Caco-2 (cell line): ENCODE data around the gene STK17A. TPM values are rescaled to one million over a fixed set of nuclear protein-coding genes. Genes with fewer than 3 reads are reported as not detected.

Source experiments
- BruUV-seq: library from RNA; stranded (reverse); fragments of 400-500 nt; replicated peaks from 2 replicates; lab custom pipeline; 2021; lab: Mats Ljungman, UMichigan
- CTCF ChIA-PET: fragments of 300-600 bp; sonication (Branson Sonifier 250); formaldehyde crosslinking; loops from one replicate; lab custom pipeline; 2022; ENCODE audit warnings: antibody characterized with exemption; lab: Charles Lee
- POLR2A ChIA-PET: fragments of 300-600 bp; sonication (Branson Sonifier 250); formaldehyde crosslinking; loops from one replicate; lab custom pipeline; 2022; ENCODE audit warnings: antibody characterized with exemption; lab: Charles Lee
- DNase-seq, 2 experiments: peaks; one replicate each; pipeline versions ENCODE4 v3.0.0 to v3.0.0-alpha.2; 2020 to 2022
- H3K27me3 ChIP-seq: replicated peaks from 2 replicates; pipeline ENCODE4 v1.6.0; 2011; ENCODE audit warnings: low read length; ENCODE audit not compliant: control insufficient read depth, insufficient read depth
- H3K36me3 ChIP-seq: 2 replicates; pipeline ENCODE4 v1.5.1; 2011; ENCODE audit warnings: low read length; ENCODE audit not compliant: control insufficient read depth, insufficient read depth
- H3K4me1 ChIP-seq: fragments of 250-450 bp; sonication (Bioruptor Pico); 2 replicates; pipeline ENCODE4 v1.5.1; 2020; ENCODE audit warnings: mild to moderate bottlenecking
- H3K4me3 ChIP-seq: 2 replicates; pipeline ENCODE4 v1.5.1; 2011; ENCODE audit warnings: low read depth, mild to moderate bottlenecking, control low read depth, low read length
- H3K9me3 ChIP-seq: fragments of 250-450 bp; sonication (Bioruptor Pico); 2 replicates; pipeline ENCODE4 v1.5.1; 2020; ENCODE audit warnings: mild to moderate bottlenecking, moderate library complexity
- H3K27ac Mint-ChIP-seq: one replicate; pipeline ENCODE4 v1.8.0; 2022; ENCODE audit warnings: mixed read lengths; ENCODE audit not compliant: unreplicated experiment
- H3K27me3 Mint-ChIP-seq: one replicate; pipeline ENCODE4 v1.8.0; 2022; ENCODE audit warnings: mixed read lengths; ENCODE audit not compliant: insufficient read depth, unreplicated experiment
- H3K36me3 Mint-ChIP-seq: one replicate; pipeline ENCODE4 v1.8.0; 2022; ENCODE audit warnings: mild to moderate bottlenecking, mixed read lengths; ENCODE audit not compliant: insufficient read depth, unreplicated experiment
- H3K4me1 Mint-ChIP-seq: one replicate; pipeline ENCODE4 v1.8.0; 2022; ENCODE audit warnings: low read depth, mixed read lengths; ENCODE audit not compliant: unreplicated experiment
- H3K4me3 Mint-ChIP-seq: one replicate; pipeline ENCODE4 v1.8.0; 2022; ENCODE audit warnings: mild to moderate bottlenecking, moderate library complexity, mixed read lengths; ENCODE audit not compliant: unreplicated experiment
- H3K9me3 Mint-ChIP-seq: one replicate; pipeline ENCODE4 v1.8.0; 2022; ENCODE audit warnings: mixed read lengths; ENCODE audit not compliant: unreplicated experiment
- CTCF ChIP-seq, 2 experiments: fragments of 200-600 bp in 1 of 2; IDR thresholded peaks; 1 replicate in 1 of 2; 2 replicates in 1 of 2; pipeline versions ENCODE4 v1.5.1 to v1.8.0; 2011 to 2022; ENCODE audit warnings: antibody characterized with exemption in 1 of 2, control low read depth in 1 of 2, inconsistent platforms in 1 of 2, low read depth in 1 of 2, low read length in 1 of 2, mild to moderate bottlenecking in 1 of 2, moderate library complexity in 1 of 2; ENCODE audit not compliant: insufficient read depth in 1 of 2, severe bottlenecking in 1 of 2, unreplicated experiment in 1 of 2
- intact Hi-C: fragments of 100-400 bp; cut with micrococcal nuclease; formaldehyde crosslinking; loops from one replicate; pipeline ENCODE4 v1.10.0; 2022; ENCODE audit not compliant: unreplicated experiment
- total RNA-seq: library from RNA; stranded (reverse); gene quantifications from 2 replicates; pipeline ENCODE4 v1.2.3, GENCODE V29; 2022

The STK17A gene
- total RNA-seq, 1 experiment from 2014 or later, result 19.6 TPM

- no peaks in the 10 kb centered on the region for H3K4me1 ChIP-seq
- BruUV-seq, result no TSS peak
- H3K27me3 ChIP-seq, result no peaks in the 10 kb centered on the region
- ChIA-PET POLR2A (no interaction called here), CTCF (no interaction called here)
- no peak overlapping the region for H3K4me3 ChIP-seq
- H3K4me3 Mint-ChIP-seq, result no peak overlapping the region
- no peak overlapping the region for H3K27ac Mint-ChIP-seq
- no peaks in the 10 kb centered on the region for H3K27me3 Mint-ChIP-seq
- H3K9me3 Mint-ChIP-seq, result peaks cover 13% of the 10 kb centered on the region
- TF ChIP-seq CTCF (IDR thresholded peaks at IDR 0.05; ENCODE audit: insufficient read depth in 1 of 2, low read depth in 1 of 2, low read length in 1 of 2, severe bottlenecking in 1 of 2, unreplicated experiment in 1 of 2), result no peak
- intact Hi-C loops, result no loop called here
- no peaks in the 10 kb centered on the region for H3K9me3 ChIP-seq
- DNase-seq, result no peak
- H3K36me3 Mint-ChIP-seq, result no peaks in the 10 kb centered on the region
- H3K4me1 Mint-ChIP-seq, result no peaks in the 10 kb centered on the region
- no peaks in the 10 kb centered on the region for H3K36me3 ChIP-seq
These were observed 22.1 kb upstream of the STK17A start for GRCh38 chr7:43560742-43561330.

- H3K9me3 Mint-ChIP-seq, result peaks cover 13% of the 10 kb centered on the region
- no TSS peak for BruUV-seq
- intact Hi-C loops, result no loop called here
- TF ChIP-seq CTCF (IDR thresholded peaks at IDR 0.05; ENCODE audit: insufficient read depth in 1 of 2, low read depth in 1 of 2, low read length in 1 of 2, severe bottlenecking in 1 of 2, unreplicated experiment in 1 of 2), result no peak
- Histone ChIP-seq H3K9me3 (no peaks in the 10 kb centered on the region), H3K27me3 (no peaks in the 10 kb centered on the region), H3K36me3 (no peaks in the 10 kb centered on the region), H3K4me3 (no peak overlapping the region), H3K4me1 (no peaks in the 10 kb centered on the region)
- DNase-seq, result no peak
- H3K36me3 Mint-ChIP-seq, result no peaks in the 10 kb centered on the region
- POLR2A ChIA-PET, result no interaction called here
- no peak overlapping the region for H3K4me3 Mint-ChIP-seq
- no peaks in the 10 kb centered on the region for H3K27me3 Mint-ChIP-seq
- H3K27ac Mint-ChIP-seq, result no peak overlapping the region
- no peaks in the 10 kb centered on the region for H3K4me1 Mint-ChIP-seq
- CTCF ChIA-PET, result interaction anchor here (0.6 kb wide), 1 partner anchor 11 kb away, joined by 3 read pairs; no protein-coding TSS in a partner anchor
These were observed 20.5 kb upstream of the STK17A start for GRCh38 chr7:43562383-43562782.

GRCh38 chr7:43565786-43566185 is 17.1 kb upstream of the STK17A start:
- H3K27me3 Mint-ChIP-seq, result no peaks in the 10 kb centered on the region
- intact Hi-C loops, result no loop called here
- no peak for TF ChIP-seq CTCF (IDR thresholded peaks at IDR 0.05; ENCODE audit: insufficient read depth in 1 of 2, low read depth in 1 of 2, low read length in 1 of 2, severe bottlenecking in 1 of 2, unreplicated experiment in 1 of 2)
- H3K4me3 ChIP-seq, result no peak overlapping the region
- no peak overlapping the region for H3K27ac Mint-ChIP-seq
- CTCF ChIA-PET, result interaction anchor here (1.2 kb wide), 1 partner anchor 17 kb away, joined by 7 read pairs; the partner anchor contains the start of gene STK17A
- H3K4me3 Mint-ChIP-seq, result no peak overlapping the region
- H3K9me3 ChIP-seq, result no peaks in the 10 kb centered on the region
- peaks cover 7% of the 10 kb centered on the region for H3K4me1 Mint-ChIP-seq
- no TSS peak for BruUV-seq
- no peaks in the 10 kb centered on the region for H3K36me3 Mint-ChIP-seq
- no peak for DNase-seq
- H3K9me3 Mint-ChIP-seq, result no peaks in the 10 kb centered on the region
- H3K36me3 ChIP-seq, result no peaks in the 10 kb centered on the region
- no peaks in the 10 kb centered on the region for H3K4me1 ChIP-seq
- H3K27me3 ChIP-seq, result no peaks in the 10 kb centered on the region
- POLR2A ChIA-PET, result no interaction called here
